ENCODE results near the gene BCL2L1.

DNA sequence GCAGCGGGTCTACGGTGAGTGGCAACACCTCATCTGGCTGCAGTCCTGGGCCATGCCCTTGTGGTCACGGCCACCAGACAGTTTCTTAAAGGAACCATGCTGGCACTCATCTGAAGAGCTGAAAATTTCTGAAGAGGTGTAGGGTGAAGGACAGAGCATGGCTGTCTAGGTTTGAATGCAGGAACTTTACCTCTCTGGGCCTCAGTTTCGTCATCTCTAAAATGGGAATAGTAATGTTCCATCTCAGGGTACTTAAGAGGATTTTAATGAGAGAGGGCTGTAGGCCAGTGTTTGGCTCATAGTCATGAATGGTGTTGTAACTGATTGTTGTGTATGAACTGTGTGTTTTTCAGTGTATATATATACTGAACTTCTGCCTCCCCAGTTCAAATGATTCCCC is 79.1 kb downstream of the BCL2L1 start:
- TF ChIP-seq EZH2 (IDR thresholded peaks at IDR 0.05; ENCODE audit: insufficient read depth, poor library complexity, severe bottlenecking) (no peak), EZH2phosphoT487 (IDR thresholded peaks at IDR 0.05; ENCODE audit: insufficient read depth, low read depth) (no peak)
